GM12864 (cell line): ENCODE measurements around the gene DSCAML1.

ENCODE experiments used
- DNase-seq: peaks from one replicate; pipeline ENCODE4 v3.0.0-alpha.2; 2011; ENCODE audit warnings: low read depth
- H3K4me3 ChIP-seq: 2 replicates; pipeline ENCODE4 v1.5.1; 2011; ENCODE audit warnings: mild to moderate bottlenecking, low read depth, low read length, control low read depth
- TF ChIP-seq, protein P1 (sequence below): IDR thresholded peaks from 2 replicates; pipeline ENCODE4 v1.5.1; 2011; ENCODE audit warnings: low read depth, mild to moderate bottlenecking, moderate library complexity, low read length, control low read depth, inconsistent platforms; ENCODE audit errors: missing control alignments

Gene DSCAML1

DNA sequence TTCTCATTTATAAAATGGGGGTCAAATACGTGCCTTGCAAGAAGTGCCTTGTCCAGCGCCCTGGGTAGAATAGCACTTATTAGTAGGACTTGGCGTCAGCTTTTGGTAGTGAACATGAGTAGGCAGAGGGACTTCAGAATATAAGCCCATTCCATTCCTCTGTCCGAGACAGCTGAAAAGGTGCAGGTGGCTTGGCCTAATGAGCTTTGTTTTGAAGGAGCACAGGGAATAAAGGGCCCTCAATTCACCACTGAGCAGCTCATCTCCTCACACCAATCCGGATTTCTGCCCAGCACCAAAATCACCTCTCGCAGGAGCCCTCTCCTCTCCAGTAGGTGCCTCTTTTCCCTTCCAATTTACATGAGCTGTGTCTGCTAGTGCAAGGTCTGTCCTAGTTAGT lies 91.2 kb downstream of the DSCAML1 start:
- DNase-seq: no peak

DNA sequence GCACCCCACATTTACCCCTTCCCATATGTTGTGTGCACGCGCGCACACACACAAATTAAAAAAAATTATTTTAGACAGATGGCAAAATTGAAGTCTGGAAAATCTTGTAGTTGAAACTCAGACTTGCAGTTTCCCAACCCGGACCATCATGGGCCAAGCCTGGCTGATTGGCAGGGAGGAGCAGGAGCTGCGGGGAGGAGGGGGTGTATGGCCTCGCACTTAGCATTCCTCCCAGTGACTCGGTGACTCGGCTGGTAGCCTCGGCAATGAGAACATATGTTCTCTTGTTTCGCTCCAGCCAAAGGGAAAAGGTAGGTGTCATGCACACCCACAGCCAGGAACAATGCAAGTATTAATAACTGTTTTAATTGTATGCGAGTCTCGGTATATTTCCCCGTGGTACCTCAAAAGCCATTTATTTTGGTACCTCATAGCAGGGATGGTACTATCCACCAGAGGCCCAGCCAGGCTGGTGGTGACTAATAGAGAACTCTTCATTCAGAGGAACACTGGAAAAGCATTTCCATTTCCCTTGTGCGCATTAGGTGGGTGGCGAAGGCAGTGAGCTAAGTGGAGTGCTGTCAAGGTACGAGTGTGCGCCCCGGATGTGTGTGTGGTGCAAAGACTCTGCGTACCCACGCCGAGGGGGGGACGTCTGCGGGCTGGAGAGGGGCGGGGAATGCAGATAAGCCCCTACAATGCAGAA lies 92.5 kb downstream of the DSCAML1 start:
- DNase-seq: no peak
- TF ChIP-seq, protein P1, sequence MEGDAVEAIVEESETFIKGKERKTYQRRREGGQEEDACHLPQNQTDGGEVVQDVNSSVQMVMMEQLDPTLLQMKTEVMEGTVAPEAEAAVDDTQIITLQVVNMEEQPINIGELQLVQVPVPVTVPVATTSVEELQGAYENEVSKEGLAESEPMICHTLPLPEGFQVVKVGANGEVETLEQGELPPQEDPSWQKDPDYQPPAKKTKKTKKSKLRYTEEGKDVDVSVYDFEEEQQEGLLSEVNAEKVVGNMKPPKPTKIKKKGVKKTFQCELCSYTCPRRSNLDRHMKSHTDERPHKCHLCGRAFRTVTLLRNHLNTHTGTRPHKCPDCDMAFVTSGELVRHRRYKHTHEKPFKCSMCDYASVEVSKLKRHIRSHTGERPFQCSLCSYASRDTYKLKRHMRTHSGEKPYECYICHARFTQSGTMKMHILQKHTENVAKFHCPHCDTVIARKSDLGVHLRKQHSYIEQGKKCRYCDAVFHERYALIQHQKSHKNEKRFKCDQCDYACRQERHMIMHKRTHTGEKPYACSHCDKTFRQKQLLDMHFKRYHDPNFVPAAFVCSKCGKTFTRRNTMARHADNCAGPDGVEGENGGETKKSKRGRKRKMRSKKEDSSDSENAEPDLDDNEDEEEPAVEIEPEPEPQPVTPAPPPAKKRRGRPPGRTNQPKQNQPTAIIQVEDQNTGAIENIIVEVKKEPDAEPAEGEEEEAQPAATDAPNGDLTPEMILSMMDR: no peak
- H3K4me3 ChIP-seq: no peak overlapping the region

More for the DNA sequence above, 91.2 kb downstream of the DSCAML1 start:
- TF ChIP-seq, protein P1: no peak
- H3K4me3 ChIP-seq: no peak overlapping the region

DNA sequence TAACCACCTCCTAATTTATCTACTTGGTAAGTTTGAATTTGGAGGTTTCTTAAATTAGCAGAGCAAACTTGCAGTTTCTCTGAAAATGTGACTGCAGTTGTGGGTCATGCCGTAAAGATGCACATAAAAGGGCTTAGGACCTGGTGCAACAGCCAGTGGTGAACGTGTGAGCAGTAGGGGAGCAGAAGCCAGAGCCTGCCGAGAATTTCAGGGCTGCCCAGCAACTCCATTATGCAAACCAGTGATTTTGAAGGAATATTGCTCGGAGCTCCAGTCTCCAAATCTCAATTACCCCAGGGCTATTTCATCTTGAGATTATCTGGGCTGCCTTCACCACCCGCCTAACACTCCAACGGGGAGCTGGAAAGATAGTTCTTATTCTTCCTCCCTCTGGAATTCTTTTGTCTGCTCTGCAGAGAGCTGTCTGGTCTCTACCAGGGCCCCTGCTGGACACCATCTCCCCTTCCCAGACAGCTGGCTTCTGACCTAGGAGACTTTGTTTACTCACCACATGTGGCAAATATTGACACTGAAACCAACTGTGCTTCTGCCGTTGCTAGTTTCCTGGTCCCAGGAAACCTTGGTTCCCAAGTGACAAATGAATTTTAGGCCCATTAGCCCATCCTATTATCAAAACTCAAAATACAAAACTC lies 93.9 kb downstream of the DSCAML1 start:
- DNase-seq: no peak

DNA sequence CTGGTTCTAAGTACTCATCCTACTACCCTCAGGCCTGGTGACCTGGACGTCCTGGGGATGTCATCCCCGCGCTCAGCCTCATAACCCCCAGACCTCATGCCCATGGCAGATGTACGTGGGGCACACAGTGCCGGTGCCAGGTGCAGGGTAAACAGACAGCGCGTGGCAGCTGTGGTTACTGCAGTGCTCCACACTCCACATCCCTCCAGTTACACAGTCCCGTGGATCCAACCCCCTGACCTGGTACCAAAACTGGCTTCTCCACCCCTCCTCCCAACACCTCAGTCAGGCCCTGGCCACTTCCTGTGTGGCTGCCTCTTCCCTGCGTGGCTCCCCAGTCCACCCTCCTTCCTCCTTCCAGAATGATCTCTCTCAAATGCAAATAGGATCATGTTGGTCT lies 95.2 kb downstream of the DSCAML1 start:
- DNase-seq: no peak
- H3K4me3 ChIP-seq: no peak overlapping the region
- TF ChIP-seq, protein P1: no peak

More for the DNA sequence above, 93.9 kb downstream of the DSCAML1 start:
- TF ChIP-seq, protein P1: no peak
- H3K4me3 ChIP-seq: no peak overlapping the region

DNA sequence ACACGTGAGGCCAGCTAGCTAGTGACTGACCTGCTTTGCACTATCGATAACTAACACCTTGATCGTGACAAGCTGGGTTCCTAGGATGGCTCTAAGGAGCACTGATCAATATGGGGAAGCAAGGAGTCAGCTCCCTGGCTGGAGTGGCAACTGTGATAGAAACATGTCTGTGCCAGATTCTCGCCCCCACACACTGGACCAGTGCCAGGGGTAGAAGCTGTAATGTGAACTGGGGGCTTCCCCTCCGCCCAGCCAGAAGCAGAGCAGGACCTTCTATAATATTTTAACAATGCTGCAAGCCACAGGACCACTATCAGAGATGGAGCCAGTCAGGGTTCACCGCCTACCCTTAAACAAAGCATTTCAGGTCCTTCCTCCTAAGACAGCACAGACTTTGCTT lies 96.5 kb downstream of the DSCAML1 start:
- TF ChIP-seq, protein P1: no peak
- DNase-seq: no peak
- H3K4me3 ChIP-seq: no peak overlapping the region

DNA sequence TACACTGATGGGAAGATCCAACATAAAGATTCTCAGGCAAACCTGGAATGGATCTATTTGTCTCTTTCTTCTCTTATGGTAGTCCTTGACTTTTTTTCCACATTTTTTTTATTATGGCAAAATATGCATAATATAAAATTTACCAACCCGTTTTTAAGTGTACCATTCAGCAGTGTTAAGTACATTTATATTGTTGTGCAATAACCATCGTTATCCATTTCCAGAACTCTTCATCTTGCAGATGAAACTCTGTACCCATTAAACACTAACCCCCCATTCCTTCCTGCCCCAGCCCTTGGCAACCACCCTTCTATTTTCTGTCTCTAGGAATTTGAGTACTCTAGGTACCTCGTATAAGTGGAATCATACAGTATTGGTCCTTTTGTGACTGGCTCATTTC lies 99.7 kb downstream of the DSCAML1 start:
- TF ChIP-seq, protein P1: no peak
- no peak for DNase-seq
- no peak overlapping the region for H3K4me3 ChIP-seq
